IMR-90 (cell line): ENCODE results near the gene TMEFF1. TPM values are rescaled to one million over a fixed set of nuclear protein-coding genes. Genes with fewer than 3 reads are reported as not detected.
A peak's percentile ranks its signal among the peaks of the same experiment; 100 is the strongest.

ENCODE experiments used
- ATAC-seq: fragments of 200-7000 bp; cut with Tn5 transposase; 2 replicates; pipeline ENCODE4 v1.9.1; 2020; ENCODE audit warnings: low read depth, mild to moderate bottlenecking, moderate library complexity
- BruUV-seq: library from RNA; stranded (reverse); fragments of 400-500 nt; replicated peaks from 2 replicates; lab custom pipeline; 2021; lab: Mats Ljungman, UMichigan
- CTCF ChIA-PET: fragments of 300-600 bp; formaldehyde crosslinking; extraction: SDS; loops from one replicate; lab custom pipeline; 2021; ENCODE audit warnings: antibody characterized with exemption; lab: Yijun Ruan, JAX
- POLR2A ChIA-PET: fragments of 300-600 bp; sonication (Branson Sonifier 250); formaldehyde crosslinking; loops from one replicate; lab custom pipeline; 2022; ENCODE audit warnings: antibody characterized with exemption; ENCODE audit not compliant: unreplicated experiment; lab: Charles Lee
- DNase-seq: peaks from one replicate; pipeline ENCODE4 v3.0.0; 2013
- H2AFZ ChIP-seq: replicated peaks from 2 replicates; pipeline ENCODE3; 2013; ENCODE audit warnings: low read length, mild to moderate bottlenecking; ENCODE audit not compliant: poor library complexity
- H2AK5ac ChIP-seq: 2 replicates; pipeline ENCODE4 v1.6.1; 2013; ENCODE audit warnings: low read depth, low read length, inconsistent platforms
- H2AK9ac ChIP-seq: replicated peaks from 2 replicates; pipeline ENCODE3; 2013; ENCODE audit warnings: mild to moderate bottlenecking, low read depth, low read length, moderate library complexity; ENCODE audit not compliant: poor library complexity
- H2BK120ac ChIP-seq: 2 replicates; pipeline ENCODE4 v1.6.1; 2013; ENCODE audit warnings: low read depth, low read length, inconsistent platforms
- H2BK15ac ChIP-seq: 3 replicates; pipeline ENCODE4 v1.6.1; 2013; ENCODE audit warnings: low read depth, low read length, inconsistent platforms
- H2BK20ac ChIP-seq: 2 replicates; pipeline ENCODE4 v1.6.1; 2013; ENCODE audit warnings: low read depth, mild to moderate bottlenecking, inconsistent platforms, low read length, moderate library complexity
- H2BK5ac ChIP-seq: 2 replicates; pipeline ENCODE4 v1.6.1; 2013; ENCODE audit warnings: mild to moderate bottlenecking, low read depth, low read length, inconsistent platforms; ENCODE audit not compliant: poor library complexity, severe bottlenecking
- H3K14ac ChIP-seq: replicated peaks from 2 replicates; pipeline ENCODE4 v1.6.1; 2013; ENCODE audit warnings: low read depth, low read length, inconsistent platforms
- H3K18ac ChIP-seq: 2 replicates; pipeline ENCODE4 v1.6.1; 2013; ENCODE audit warnings: low read depth, low read length, control low read depth
- H3K23ac ChIP-seq: 2 replicates; pipeline ENCODE4 v1.6.1; 2013; ENCODE audit warnings: low read depth, low read length, inconsistent platforms
- H3K27ac ChIP-seq: 2 replicates; pipeline ENCODE4 v1.5.1; 2013; ENCODE audit warnings: mild to moderate bottlenecking, control low read depth, low read length; ENCODE audit not compliant: insufficient read depth
- H3K27me3 ChIP-seq: 2 replicates; pipeline ENCODE4 v1.6.1; 2013; ENCODE audit warnings: low read length; ENCODE audit not compliant: control insufficient read depth, insufficient read depth
- H3K36me3 ChIP-seq: 2 replicates; pipeline ENCODE4 v1.6.1; 2013; ENCODE audit warnings: low read length, mixed read lengths; ENCODE audit not compliant: control insufficient read depth, insufficient read depth
- H3K4ac ChIP-seq: 2 replicates; pipeline ENCODE4 v1.6.1; 2013; ENCODE audit warnings: low read depth, low read length, inconsistent platforms
- H3K4me1 ChIP-seq: 2 replicates; pipeline ENCODE4 v1.6.1; 2013; ENCODE audit warnings: low read length, mixed read lengths; ENCODE audit not compliant: control insufficient read depth, insufficient read depth
- H3K4me2 ChIP-seq: 2 replicates; pipeline ENCODE4 v1.6.1; 2013; ENCODE audit warnings: low read depth, mild to moderate bottlenecking, control low read depth, low read length, moderate library complexity
- H3K4me3 ChIP-seq: 2 replicates; pipeline ENCODE4 v1.5.1; 2013; ENCODE audit warnings: low read depth, mild to moderate bottlenecking, control low read depth, low read length, moderate library complexity; ENCODE audit not compliant: insufficient read depth
- H3K56ac ChIP-seq: 2 replicates; pipeline ENCODE4 v1.6.1; 2013; ENCODE audit warnings: low read length, inconsistent platforms; ENCODE audit not compliant: insufficient read depth; ENCODE audit errors: extremely low read depth
- H3K79me1 ChIP-seq, 2 experiments: 2 replicates each; pipeline ENCODE4 v1.6.1; 2013; ENCODE audit warnings: low read length in 2 of 2, inconsistent platforms in 1 of 2, low read depth in 1 of 2
- H3K9ac ChIP-seq: 2 replicates; pipeline ENCODE4 v1.6.1; 2013; ENCODE audit warnings: low read depth, low read length, control low read depth
- H3K9me1 ChIP-seq: 2 replicates; pipeline ENCODE4 v1.6.1; 2013; ENCODE audit warnings: low read length, inconsistent platforms; ENCODE audit not compliant: insufficient read depth
- H3K9me3 ChIP-seq: 2 replicates; pipeline ENCODE4 v1.6.1; 2013; ENCODE audit warnings: low read length; ENCODE audit not compliant: control insufficient read depth, insufficient read depth
- H4K20me1 ChIP-seq: 2 replicates; pipeline ENCODE4 v1.6.1; 2013; ENCODE audit warnings: low read length, inconsistent platforms; ENCODE audit not compliant: insufficient read depth
- H4K5ac ChIP-seq: 2 replicates; pipeline ENCODE4 v1.6.1; 2013; ENCODE audit warnings: mild to moderate bottlenecking, low read depth, low read length, control low read depth
- H4K8ac ChIP-seq, 2 experiments: 2 replicates each; pipeline ENCODE4 v1.6.1; 2013; ENCODE audit warnings: low read depth in 2 of 2, low read length in 2 of 2, control low read depth in 1 of 2, inconsistent platforms in 1 of 2
- H4K91ac ChIP-seq: 2 replicates; pipeline ENCODE4 v1.6.1; 2013; ENCODE audit warnings: low read depth, low read length, inconsistent platforms; ENCODE audit not compliant: insufficient read depth
- BHLHE40 ChIP-seq: fragments of 150-350 bp; IDR thresholded peaks from 2 replicates; pipeline ENCODE4 v1.6.1; 2016; ENCODE audit warnings: mild to moderate bottlenecking, low read depth, low read length
- CHD1 ChIP-seq: IDR thresholded peaks from 2 replicates; pipeline ENCODE4 v1.6.1; 2012; ENCODE audit warnings: low read depth, low read length, improper control_type of control experiment
- FOS ChIP-seq: fragments of 150-350 bp; IDR thresholded peaks from 2 replicates; pipeline ENCODE4 v1.6.1; 2016; ENCODE audit warnings: low read depth, low read length
- MAFK ChIP-seq: IDR thresholded peaks from 2 replicates; pipeline ENCODE4 v1.6.1; 2012; ENCODE audit warnings: low read depth, low read length, improper control_type of control experiment
- NFE2L2 ChIP-seq: fragments of 150-350 bp; IDR thresholded peaks from 2 replicates; pipeline ENCODE4 v1.6.1; 2016; ENCODE audit warnings: low read depth, mild to moderate bottlenecking, low read length
- RAD21 ChIP-seq: IDR thresholded peaks from 2 replicates; pipeline ENCODE4 v1.6.1; 2012; ENCODE audit warnings: low read length, improper control_type of control experiment
- WGBS, 2 experiments: methylation state at CpG; one replicate each; pipeline versions ENCODE4 v1.1.5 to v1.1.7; 2013; ENCODE audit warnings: missing lambda C conversion rate in 2 of 2; ENCODE audit not compliant: insufficient read length in 1 of 2; ENCODE audit errors: extremely low coverage in 2 of 2; 5-methylcytosine and 5-hydroxymethylcytosine counted together
- dilution Hi-C: fragments of 300-500 bp; cut with HindIII; formaldehyde crosslinking; loops from one replicate; pipeline ENCODE4 v1.14.3; 2018; ENCODE audit warnings: low sequenced_read_pairs; ENCODE audit not compliant: unreplicated experiment
- in situ Hi-C: fragments of 300-500 bp; cut with MboI; formaldehyde crosslinking; loops from 3 replicates; pipeline ENCODE4 v1.14.3; 2019; ENCODE audit warnings: low sequenced_read_pairs, inconsistent platforms, mixed read lengths
- intact Hi-C: fragments of 100-400 bp; cut with micrococcal nuclease; formaldehyde crosslinking; loops from 2 replicates; pipeline ENCODE4 v1.10.0; 2022
- polyA plus RNA-seq, 3 experiments: library from polyadenylated mRNA; depleted of rRNA; stranded (reverse); fragments of >200 nt; gene quantifications; 2 replicates each; pipeline ENCODE4 v1.2.3, GENCODE V29; 2012; ENCODE audit warnings: low replicate concordance in 1 of 3
- total RNA-seq: library from RNA; depleted of rRNA; stranded (reverse); fragments of >200 nt; gene quantifications from 2 replicates; pipeline ENCODE4 v1.2.3, GENCODE V29; 2012
- TF ChIP-seq, protein P1 (sequence below): conservative IDR thresholded peaks from 2 replicates; pipeline ENCODE4 v1.5.1; 2012; ENCODE audit warnings: mild to moderate bottlenecking, low read depth, low read length, improper control_type of control experiment
- TF ChIP-seq, protein P2 (sequence below): fragments of 150-350 bp; IDR thresholded peaks from 2 replicates; pipeline ENCODE4 v1.6.1; 2017; ENCODE audit warnings: mild to moderate bottlenecking, antibody characterized with exemption, low read length, low read depth

TMEFF1 gene
- total and polyA plus RNA-seq, 2 of the 4 experiments (the other 2 are of a cell fraction) = 0.62 to 0.90 TPM

DNA sequence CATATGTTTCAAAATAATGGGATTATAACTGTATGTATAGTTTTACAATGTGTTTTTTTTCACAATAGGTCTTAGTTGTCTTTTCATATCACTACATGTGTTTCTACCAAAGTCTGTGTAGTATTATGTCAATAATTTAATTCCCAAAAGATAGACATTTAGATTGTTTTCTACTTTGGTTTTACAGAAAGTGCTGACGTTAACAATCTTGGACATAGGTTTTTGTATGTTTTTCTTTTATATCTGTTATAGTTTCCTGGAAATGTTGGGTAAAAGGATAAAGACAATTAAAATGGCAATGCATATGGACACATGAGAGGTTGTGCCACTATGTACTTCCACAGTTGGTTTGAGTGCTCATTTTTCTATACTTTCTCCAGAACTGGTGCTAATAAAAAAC is 15.2 kb downstream of the TMEFF1 start:
- Histone ChIP-seq H2BK20ac (no peak overlapping the region), H2AK5ac (no peak overlapping the region), H2AFZ (no peak overlapping the region), H3K18ac (no peak overlapping the region), H4K20me1 (no peaks in the 10 kb centered on the region), H4K91ac (no peak overlapping the region), H2BK5ac (no peak overlapping the region), H2BK120ac (no peak overlapping the region), H3K4me2 (no peak overlapping the region), H3K79me1 (peaks cover 10 to 19% of the 10 kb centered on the region in 2 experiments; a peak in 3 of 4 replicates), H3K23ac (no peak overlapping the region), H2AK9ac (no peak overlapping the region), H3K14ac (no peak overlapping the region), H4K8ac (no peak overlapping the region), H3K56ac (no peak overlapping the region), H3K9me3 (no peaks in the 10 kb centered on the region), H2BK15ac (no peak overlapping the region), H3K4me3 (no peak overlapping the region), H3K27ac (no peak overlapping the region), H3K9me1 (no peaks in the 10 kb centered on the region), H3K9ac (no peak overlapping the region), H3K4me1 (peaks cover 2% of the 10 kb centered on the region; the same call in 1 of the 2 replicates), H3K27me3 (no peaks in the 10 kb centered on the region), H3K36me3 (no peaks in the 10 kb centered on the region), H3K4ac (no peak overlapping the region), H4K5ac (no peak overlapping the region)
- DNase-seq = no peak
- no peak for TF ChIP-seq BHLHE40
- no peak for TF ChIP-seq NFE2L2
- TF ChIP-seq CHD1 = no peak
- no peak for TF ChIP-seq RAD21
- TF ChIP-seq, protein P1, sequence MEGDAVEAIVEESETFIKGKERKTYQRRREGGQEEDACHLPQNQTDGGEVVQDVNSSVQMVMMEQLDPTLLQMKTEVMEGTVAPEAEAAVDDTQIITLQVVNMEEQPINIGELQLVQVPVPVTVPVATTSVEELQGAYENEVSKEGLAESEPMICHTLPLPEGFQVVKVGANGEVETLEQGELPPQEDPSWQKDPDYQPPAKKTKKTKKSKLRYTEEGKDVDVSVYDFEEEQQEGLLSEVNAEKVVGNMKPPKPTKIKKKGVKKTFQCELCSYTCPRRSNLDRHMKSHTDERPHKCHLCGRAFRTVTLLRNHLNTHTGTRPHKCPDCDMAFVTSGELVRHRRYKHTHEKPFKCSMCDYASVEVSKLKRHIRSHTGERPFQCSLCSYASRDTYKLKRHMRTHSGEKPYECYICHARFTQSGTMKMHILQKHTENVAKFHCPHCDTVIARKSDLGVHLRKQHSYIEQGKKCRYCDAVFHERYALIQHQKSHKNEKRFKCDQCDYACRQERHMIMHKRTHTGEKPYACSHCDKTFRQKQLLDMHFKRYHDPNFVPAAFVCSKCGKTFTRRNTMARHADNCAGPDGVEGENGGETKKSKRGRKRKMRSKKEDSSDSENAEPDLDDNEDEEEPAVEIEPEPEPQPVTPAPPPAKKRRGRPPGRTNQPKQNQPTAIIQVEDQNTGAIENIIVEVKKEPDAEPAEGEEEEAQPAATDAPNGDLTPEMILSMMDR = no peak
- TF ChIP-seq, protein P2, sequence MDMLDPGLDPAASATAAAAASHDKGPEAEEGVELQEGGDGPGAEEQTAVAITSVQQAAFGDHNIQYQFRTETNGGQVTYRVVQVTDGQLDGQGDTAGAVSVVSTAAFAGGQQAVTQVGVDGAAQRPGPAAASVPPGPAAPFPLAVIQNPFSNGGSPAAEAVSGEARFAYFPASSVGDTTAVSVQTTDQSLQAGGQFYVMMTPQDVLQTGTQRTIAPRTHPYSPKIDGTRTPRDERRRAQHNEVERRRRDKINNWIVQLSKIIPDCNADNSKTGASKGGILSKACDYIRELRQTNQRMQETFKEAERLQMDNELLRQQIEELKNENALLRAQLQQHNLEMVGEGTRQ = no peak
- no peak for TF ChIP-seq FOS
- TF ChIP-seq MAFK = peak; percentile 61
- ChIA-PET CTCF (no interaction called here), POLR2A (no interaction called here)
- no TSS peak for BruUV-seq
- intact Hi-C loops (no loop called here), dilution Hi-C loops (no loop called here), in situ Hi-C loops (no loop called here)
- no CpG with 5 or more reads among the region's 1 CpG for WGBS, 2 experiments
- no peak for ATAC-seq
